ENCODE measurements around the gene POU5F1.

Gene POU5F1

DNA sequence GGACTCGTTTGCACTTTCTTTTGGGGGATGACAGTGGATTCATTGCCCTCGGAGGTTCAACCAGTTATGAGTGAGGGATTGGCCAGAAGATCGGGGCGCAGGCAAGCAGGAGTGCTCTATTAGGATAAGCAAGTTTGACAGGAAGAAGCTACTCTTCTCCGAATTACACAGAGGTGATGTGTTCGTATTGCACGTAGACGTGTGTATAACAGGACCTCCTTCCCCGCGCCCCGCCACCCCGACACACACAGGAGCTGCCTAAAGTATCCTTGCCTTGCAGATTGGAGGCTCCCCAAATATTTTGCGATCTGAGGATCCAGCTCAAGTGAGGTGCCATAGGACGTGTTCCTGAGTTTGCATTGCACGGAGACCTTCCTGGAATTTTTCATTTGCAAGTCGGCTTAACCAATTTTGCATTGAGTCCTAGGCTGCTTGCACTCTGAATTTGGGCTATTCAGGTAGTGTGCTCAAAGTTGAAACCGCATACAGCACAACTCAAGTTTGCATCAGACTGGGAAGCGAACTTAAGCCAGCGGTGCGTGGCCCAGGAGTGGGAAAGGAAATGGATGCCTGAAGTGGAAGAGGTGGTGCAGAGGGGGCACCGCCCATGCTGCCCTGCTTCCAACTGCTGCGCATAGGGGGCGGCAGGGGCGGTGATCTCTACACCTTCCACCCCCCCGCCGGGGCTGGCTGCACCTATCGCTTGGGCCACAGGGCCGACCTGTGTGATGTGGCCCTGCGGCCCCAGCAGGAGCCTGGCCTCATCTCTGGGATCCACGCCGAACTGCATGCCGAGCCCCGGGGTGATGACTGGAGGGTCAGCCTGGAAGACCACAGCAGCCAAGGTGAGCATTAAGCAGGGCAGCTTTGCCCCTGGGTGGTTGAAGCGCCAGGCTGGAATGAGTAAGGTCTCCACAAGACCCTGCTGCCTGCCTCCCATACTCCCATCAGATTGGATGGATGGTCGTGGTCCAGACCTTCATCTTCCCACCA lies 11.3 kb downstream of the POU5F1 start:
- DNase-seq (ENCODE audit: insufficient read length, low spot score) (no peak), FAIRE-seq (peak; percentile 20)
- TF ChIP-seq SPI1 (IDR thresholded peaks at IDR 0.05; ENCODE audit: low read depth, low read length), result no peak
- TF ChIP-seq POLR2A (IDR thresholded peaks at IDR 0.05; ENCODE audit: low read depth, low read length), result peak; percentile 31; the same call in 1 of the 2 replicates

DNA sequence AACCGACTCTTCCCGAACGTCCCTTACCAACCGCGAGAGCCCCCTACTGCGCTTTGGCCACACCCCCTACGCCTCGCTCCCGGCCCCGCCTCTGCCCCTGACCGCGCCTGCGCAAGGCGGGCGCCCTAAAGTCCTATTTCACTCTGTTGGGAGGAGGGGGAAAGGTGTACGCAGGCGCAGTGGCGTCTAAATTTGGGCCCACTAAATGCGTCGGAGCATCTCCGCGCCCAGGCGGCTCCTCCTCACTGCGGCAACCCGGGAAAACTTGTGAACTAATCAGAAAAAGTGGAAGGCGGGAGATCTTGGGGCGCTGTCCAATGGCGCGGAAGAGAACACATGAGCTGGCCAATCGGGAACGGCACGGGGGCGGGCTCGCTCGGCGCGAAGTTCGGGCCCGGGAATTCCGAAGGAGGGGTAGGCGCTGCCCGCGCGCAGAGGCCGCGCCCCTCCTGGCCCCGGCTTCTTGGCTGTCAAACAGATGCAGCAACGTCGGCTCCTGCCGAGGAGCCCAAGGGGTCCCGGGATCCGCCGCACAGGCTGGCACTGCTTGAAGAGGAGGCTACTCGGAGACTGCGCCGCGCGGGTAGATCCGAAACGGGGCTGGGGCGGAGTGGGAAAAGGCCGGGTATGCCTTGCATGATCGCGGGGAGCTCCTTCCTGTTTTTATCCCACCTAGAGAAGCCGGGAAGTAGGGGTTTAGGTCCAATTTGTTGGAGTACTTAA lies 12.2 kb downstream of the POU5F1 start, which contains the start of gene TCF19:
TSS of gene TCF19 (plus strand) at position 450 of the 723 bp plus-strand sequence. CDS start 881 bp downstream, outside the sequence.
- TF ChIP-seq PAX5 (IDR thresholded peaks at IDR 0.05; ENCODE audit: insufficient read depth, low read length, severe bottlenecking), result no peak
- no peak for TF ChIP-seq POLR2A (IDR thresholded peaks at IDR 0.05; ENCODE audit: low read depth, low read length)
- TF ChIP-seq TAF1 (IDR thresholded peaks at IDR 0.05; ENCODE audit: low read depth, low read length), result 0 out of 2 replicates have a peak, but pooled peaks have one; percentile 38
- peak; percentile 57; the same call in 1 of the 2 replicates for TF ChIP-seq POLR2AphosphoS5 (IDR thresholded peaks at IDR 0.05; ENCODE audit: low read depth, low read length)
- TF ChIP-seq SPI1 (IDR thresholded peaks at IDR 0.05; ENCODE audit: low read depth, low read length), result 0 out of 2 replicates have a peak, but pooled peaks have one; percentile 7
- no peak; the same call in 1 of the 2 replicates for TF ChIP-seq POU2F2 (IDR thresholded peaks at IDR 0.05; ENCODE audit: low read depth, low read length)
- peak; percentile 98 for FAIRE-seq
- DNase-seq (ENCODE audit: insufficient read length, low spot score), result peak; percentile 99

DNA sequence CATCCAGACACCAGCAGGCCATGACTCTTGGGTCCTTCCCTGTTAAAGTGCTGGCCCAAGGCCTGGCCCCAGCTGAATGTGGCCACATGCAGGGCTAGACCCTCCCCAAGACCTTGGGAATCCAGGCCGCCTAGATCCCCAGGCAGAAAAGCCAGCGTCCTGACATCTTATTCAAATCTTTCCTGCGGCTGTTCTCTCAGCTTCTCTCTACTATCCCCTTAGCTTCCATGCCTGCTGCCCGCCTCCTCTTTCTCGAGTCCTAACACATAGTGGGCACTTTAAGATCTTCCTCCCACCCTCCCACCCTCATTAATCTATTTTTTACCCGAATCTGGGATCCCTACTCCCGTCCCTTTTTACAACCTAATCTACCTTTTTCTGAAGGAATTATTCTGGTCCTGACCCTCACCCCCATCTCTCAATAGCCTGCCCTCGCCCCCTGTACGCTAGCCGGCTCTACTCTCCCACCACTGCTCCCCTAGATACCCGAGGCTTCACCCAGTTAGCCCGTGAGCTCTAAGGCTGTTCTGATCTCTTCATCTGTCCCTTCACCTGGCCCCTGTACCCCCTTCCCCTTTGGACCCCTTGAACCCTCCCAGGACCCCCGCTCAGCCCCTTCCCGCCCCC lies 12.9 kb downstream of the POU5F1 start, which contains the start of gene CCHCR1:
TSS of gene CCHCR1 (minus strand) at position 290 of the 627 bp plus-strand sequence. CDS start at position 88, 202 bp downstream.
- TF ChIP-seq TAF1 (IDR thresholded peaks at IDR 0.05; ENCODE audit: low read depth, low read length) (no peak), SPI1 (IDR thresholded peaks at IDR 0.05; ENCODE audit: low read depth, low read length) (no peak), POLR2AphosphoS5 (IDR thresholded peaks at IDR 0.05; ENCODE audit: low read depth, low read length) (no peak), PAX5 (IDR thresholded peaks at IDR 0.05; ENCODE audit: insufficient read depth, low read length, severe bottlenecking) (no peak), POU2F2 (IDR thresholded peaks at IDR 0.05; ENCODE audit: low read depth, low read length) (no peak), POLR2A (IDR thresholded peaks at IDR 0.05; ENCODE audit: low read depth, low read length) (no peak)
- FAIRE-seq, result no peak
- no peak for DNase-seq (ENCODE audit: insufficient read length, low spot score)

DNA sequence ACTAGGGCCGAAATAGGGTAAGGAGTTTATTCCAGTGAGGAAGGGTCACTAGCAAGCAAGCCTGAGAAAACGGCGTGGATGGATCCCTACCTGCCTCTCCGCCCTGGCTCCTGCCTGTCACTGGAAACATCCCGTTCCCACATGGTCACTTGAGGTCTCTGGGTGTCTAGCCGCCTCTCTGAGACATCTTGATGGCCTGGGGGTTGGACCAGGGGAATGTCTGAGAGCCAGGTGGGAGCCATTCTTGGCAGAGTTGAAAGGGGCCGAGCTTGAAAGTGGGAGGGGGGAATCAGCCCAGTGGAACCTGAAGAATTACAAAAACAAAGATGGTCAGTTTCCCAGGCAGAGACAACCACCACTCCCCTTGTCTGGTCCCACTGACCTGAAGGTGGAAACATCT lies 13.8 kb downstream of the POU5F1 start:
- TF ChIP-seq TAF1 (IDR thresholded peaks at IDR 0.05; ENCODE audit: low read depth, low read length) (no peak), POLR2A (IDR thresholded peaks at IDR 0.05; ENCODE audit: low read depth, low read length) (no peak), PAX5 (IDR thresholded peaks at IDR 0.05; ENCODE audit: insufficient read depth, low read length, severe bottlenecking) (no peak), SPI1 (IDR thresholded peaks at IDR 0.05; ENCODE audit: low read depth, low read length) (no peak), POLR2AphosphoS5 (IDR thresholded peaks at IDR 0.05; ENCODE audit: low read depth, low read length) (no peak), POU2F2 (IDR thresholded peaks at IDR 0.05; ENCODE audit: low read depth, low read length) (no peak)
- FAIRE-seq (no peak), DNase-seq (ENCODE audit: insufficient read length, low spot score) (no peak)

DNA sequence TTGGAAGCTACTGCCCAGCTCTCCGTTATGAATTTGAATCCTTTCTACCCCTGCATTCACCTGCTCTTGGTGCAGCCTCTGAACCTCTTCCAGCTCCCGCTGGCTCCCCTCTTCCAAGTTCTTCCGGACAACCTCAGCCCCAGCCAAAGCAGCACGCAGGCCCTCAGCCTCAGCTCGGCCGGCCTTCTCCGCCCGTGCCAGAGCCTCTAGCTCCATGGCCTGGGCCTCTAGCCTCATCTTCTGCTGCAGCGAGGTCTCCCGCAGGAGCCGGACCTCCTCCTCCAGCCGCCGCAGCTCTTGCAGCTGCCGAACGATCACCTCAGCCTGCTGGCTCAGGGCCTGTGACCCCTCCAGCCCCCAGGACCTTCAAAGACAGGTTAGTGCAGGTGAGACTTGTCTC lies 16.0 kb downstream of the POU5F1 start:
- DNase-seq (ENCODE audit: insufficient read length, low spot score), result no peak
- FAIRE-seq, result no peak
- TF ChIP-seq POLR2A (IDR thresholded peaks at IDR 0.05; ENCODE audit: low read depth, low read length) (no peak), SPI1 (IDR thresholded peaks at IDR 0.05; ENCODE audit: low read depth, low read length) (no peak), POLR2AphosphoS5 (IDR thresholded peaks at IDR 0.05; ENCODE audit: low read depth, low read length) (no peak), PAX5 (IDR thresholded peaks at IDR 0.05; ENCODE audit: insufficient read depth, low read length, severe bottlenecking) (no peak), POU2F2 (IDR thresholded peaks at IDR 0.05; ENCODE audit: low read depth, low read length) (no peak), TAF1 (IDR thresholded peaks at IDR 0.05; ENCODE audit: low read depth, low read length) (no peak)

DNA sequence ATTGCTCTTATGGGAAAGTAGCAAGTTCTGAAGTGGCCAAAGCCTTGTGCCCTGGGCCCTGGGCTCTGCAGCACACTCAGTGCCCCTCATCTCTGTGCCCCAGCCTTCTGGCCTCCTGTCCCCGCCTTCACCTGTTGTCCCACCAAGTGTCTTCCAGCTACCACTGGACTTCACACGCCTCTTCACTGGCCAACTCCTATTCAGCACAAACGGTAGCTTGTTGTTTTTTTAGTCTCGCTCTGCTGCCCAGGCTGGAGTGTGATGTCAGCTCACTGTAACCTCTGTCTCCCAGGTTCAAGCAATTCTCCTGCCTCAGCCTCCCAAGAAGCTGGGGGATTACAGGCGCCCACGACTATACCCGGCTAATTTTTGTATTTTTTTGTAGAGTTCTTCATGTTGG lies 17.7 kb downstream of the POU5F1 start:
- no peak for FAIRE-seq
- no peak for DNase-seq (ENCODE audit: insufficient read length, low spot score)
- TF ChIP-seq PAX5 (IDR thresholded peaks at IDR 0.05; ENCODE audit: insufficient read depth, low read length, severe bottlenecking) (no peak), POLR2AphosphoS5 (IDR thresholded peaks at IDR 0.05; ENCODE audit: low read depth, low read length) (no peak), TAF1 (IDR thresholded peaks at IDR 0.05; ENCODE audit: low read depth, low read length) (no peak), SPI1 (IDR thresholded peaks at IDR 0.05; ENCODE audit: low read depth, low read length) (no peak), POU2F2 (IDR thresholded peaks at IDR 0.05; ENCODE audit: low read depth, low read length) (no peak), POLR2A (IDR thresholded peaks at IDR 0.05; ENCODE audit: low read depth, low read length) (no peak)

DNA sequence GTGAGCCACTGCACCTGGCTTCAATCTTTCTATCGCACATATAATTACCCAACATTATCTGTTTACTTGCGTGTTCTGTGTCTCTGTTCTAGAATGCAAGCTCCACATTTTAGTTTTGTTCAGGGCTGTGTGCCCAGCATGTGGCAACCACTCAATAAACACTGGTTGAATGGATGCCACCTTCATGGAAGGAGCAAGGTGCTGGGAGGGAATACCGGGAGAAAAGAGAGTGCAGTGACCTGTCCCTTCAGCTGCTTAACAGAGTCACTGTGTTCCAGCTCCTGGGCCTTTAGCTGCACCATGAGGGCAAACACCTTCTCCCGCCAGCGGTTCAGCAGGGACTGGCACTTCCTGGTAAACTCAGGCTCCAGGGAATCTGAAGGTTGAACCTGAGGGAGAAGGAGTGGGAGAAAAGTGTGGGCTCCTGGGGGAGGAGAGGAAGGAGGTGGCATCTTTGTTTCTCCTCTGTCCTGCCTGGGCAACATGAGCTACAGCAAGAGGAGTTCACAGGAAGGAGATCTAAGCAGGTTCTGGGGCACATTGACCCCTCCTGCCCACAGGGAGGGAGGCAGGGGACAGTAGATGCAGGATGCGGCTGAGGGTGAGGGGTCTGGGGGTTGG lies 20.5 kb downstream of the POU5F1 start:
- no peak for TF ChIP-seq POLR2A (IDR thresholded peaks at IDR 0.05; ENCODE audit: low read depth, low read length)
- DNase-seq (ENCODE audit: insufficient read length, low spot score), result no peak
- no peak for FAIRE-seq

DNA sequence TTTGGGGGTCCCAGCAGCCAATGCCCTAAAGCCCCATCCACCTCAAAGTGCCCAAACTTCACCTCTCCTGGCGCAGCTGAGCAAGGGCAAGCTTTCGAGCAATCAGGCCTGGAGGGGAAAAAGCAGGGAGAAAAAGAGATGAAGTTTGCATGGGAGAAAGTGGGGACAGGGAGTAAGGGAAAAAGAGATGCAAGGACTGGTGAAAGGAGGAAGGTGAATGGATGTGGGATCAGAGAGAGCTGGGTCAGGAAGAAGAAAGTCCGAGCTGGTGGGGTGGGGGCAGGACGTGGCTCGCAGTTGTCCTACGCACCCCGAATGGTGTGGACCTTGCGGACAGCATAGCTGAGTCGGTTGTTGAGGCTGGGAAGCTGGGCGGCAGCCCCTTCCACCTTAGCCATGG lies 25.1 kb downstream of the POU5F1 start:
- no peak for DNase-seq (ENCODE audit: insufficient read length, low spot score)
- FAIRE-seq, result no peak
- TF ChIP-seq POLR2A (IDR thresholded peaks at IDR 0.05; ENCODE audit: low read depth, low read length), result no peak
- no peak for TF ChIP-seq PAX5 (IDR thresholded peaks at IDR 0.05; ENCODE audit: insufficient read depth, low read length, severe bottlenecking)
- TF ChIP-seq TAF1 (IDR thresholded peaks at IDR 0.05; ENCODE audit: low read depth, low read length), result no peak
- no peak for TF ChIP-seq POLR2AphosphoS5 (IDR thresholded peaks at IDR 0.05; ENCODE audit: low read depth, low read length)
- TF ChIP-seq POU2F2 (IDR thresholded peaks at IDR 0.05; ENCODE audit: low read depth, low read length), result no peak
- TF ChIP-seq SPI1 (IDR thresholded peaks at IDR 0.05; ENCODE audit: low read depth, low read length), result no peak
